Mesendoderm (in vitro differentiated cells): ENCODE measurements around the gene GMEB1.
"Not testable (repeated sequence)": the region's sequence is repeated elsewhere in the genome, so short reads cannot be mapped to it uniquely, and the experiment has no call there.

Experiments used
- DNase-seq: peaks from one replicate; pipeline ENCODE4 v3.0.0; 2013
- H2AK5ac ChIP-seq: 2 replicates; pipeline ENCODE4 v1.6.1; 2013; ENCODE audit warnings: low read length, inconsistent platforms
- H2BK120ac ChIP-seq: 2 replicates; pipeline ENCODE4 v1.6.1; 2013; ENCODE audit warnings: low read depth, mild to moderate bottlenecking, low read length, moderate library complexity, mixed read lengths
- H2BK15ac ChIP-seq: replicated peaks from 2 replicates; pipeline ENCODE4 v1.6.1; 2013; ENCODE audit warnings: low read depth, mild to moderate bottlenecking, moderate library complexity
- H2BK5ac ChIP-seq: 2 replicates; pipeline ENCODE4 v1.6.1; 2013; ENCODE audit warnings: low read length, inconsistent platforms
- H3K18ac ChIP-seq: 2 replicates; pipeline ENCODE4 v1.6.1; 2013; ENCODE audit warnings: mild to moderate bottlenecking, low read length, mixed read lengths
- H3K23ac ChIP-seq: one replicate; pipeline ENCODE4 v1.6.1; 2013; ENCODE audit warnings: low read length
- H3K27ac ChIP-seq: 2 replicates; pipeline ENCODE4 v1.5.1; 2013; ENCODE audit warnings: low read depth, mild to moderate bottlenecking, inconsistent platforms, low read length, moderate library complexity
- H3K27me3 ChIP-seq: 2 replicates; pipeline ENCODE4 v1.6.1; 2013; ENCODE audit warnings: low read length, control low read depth, mild to moderate bottlenecking, inconsistent platforms; ENCODE audit not compliant: insufficient read depth, poor library complexity
- H3K36me3 ChIP-seq: 2 replicates; pipeline ENCODE4 v1.6.1; 2013; ENCODE audit warnings: low read length, inconsistent platforms; ENCODE audit not compliant: control insufficient read depth, insufficient read depth
- H3K4ac ChIP-seq: one replicate; pipeline ENCODE4 v1.6.1; 2013; ENCODE audit warnings: low read depth, mild to moderate bottlenecking, low read length, moderate library complexity
- H3K4me1 ChIP-seq: 2 replicates; pipeline ENCODE4 v1.6.1; 2013; ENCODE audit warnings: low read depth, low read length, inconsistent platforms; ENCODE audit not compliant: control insufficient read depth
- H3K4me2 ChIP-seq: 2 replicates; pipeline ENCODE4 v1.6.1; 2013; ENCODE audit warnings: low read length
- H3K4me3 ChIP-seq: 2 replicates; pipeline ENCODE4 v1.5.1; 2013; ENCODE audit warnings: mild to moderate bottlenecking, low read length
- H3K56ac ChIP-seq: one replicate; pipeline ENCODE4 v1.6.1; 2013; ENCODE audit warnings: low read length
- H3K79me1 ChIP-seq: 2 replicates; pipeline ENCODE4 v1.6.1; 2013; ENCODE audit warnings: low read length, inconsistent platforms
- H3K79me2 ChIP-seq: 2 replicates; pipeline ENCODE4 v1.6.1; 2013; ENCODE audit warnings: mild to moderate bottlenecking, low read length; ENCODE audit not compliant: control insufficient read depth, insufficient read depth
- H3K9ac ChIP-seq: 2 replicates; pipeline ENCODE4 v1.6.1; 2013; ENCODE audit warnings: low read length, inconsistent platforms
- H4K5ac ChIP-seq: one replicate; pipeline ENCODE4 v1.6.1; 2013; ENCODE audit warnings: low read length
- H4K8ac ChIP-seq: one replicate; pipeline ENCODE4 v1.6.1; 2013; ENCODE audit warnings: low read depth, mild to moderate bottlenecking, control low read depth, low read length, moderate library complexity
- WGBS: extraction: QIAGEN DNeasy Blood & Tissue Kit; methylation state at CpG from one replicate; pipeline ENCODE4 v1.1.7; 2013; ENCODE audit warnings: low lambda C conversion rate, missing lambda C conversion rate; ENCODE audit not compliant: insufficient coverage; ENCODE audit errors: extremely low coverage; 5-methylcytosine and 5-hydroxymethylcytosine counted together

The GMEB1 gene

GRCh38 chr1:28648474-28649198, 19.9 kb upstream of the GMEB1 start, which contains the start of gene RNU11:
RNU11 (plus strand) TSS chr1:28648600.
- DNase-seq = peak; percentile 99
- H2BK5ac ChIP-seq = peak within 1 kb of the TSS; percentile 57

GRCh38 chr1:28653063-28653462, 15.5 kb upstream of the GMEB1 start:
- H3K4me1 ChIP-seq, H2AK5ac ChIP-seq, H3K27me3 ChIP-seq, DNase-seq, H3K23ac ChIP-seq, H3K4me2 ChIP-seq, H3K18ac ChIP-seq, H3K36me3 ChIP-seq, H3K56ac ChIP-seq, H3K79me2 ChIP-seq, H3K4me3 ChIP-seq, H3K4ac ChIP-seq, H2BK15ac ChIP-seq, H4K5ac ChIP-seq, H2BK5ac ChIP-seq, H3K79me1 ChIP-seq, H3K9ac ChIP-seq, H2BK120ac ChIP-seq, H4K8ac ChIP-seq, H3K27ac ChIP-seq: not testable (repeated sequence)
- no CpG with 5 or more reads among the region's 13 CpGs for WGBS

More at GRCh38 chr1:28648474-28649198, 19.9 kb upstream of the GMEB1 start, which contains the start of gene RNU11:
- Histone ChIP-seq H3K9ac (peak within 1 kb of the TSS; percentile 76), H3K4me3 (no peak within 1 kb of the TSS), H3K4me2 (peak within 1 kb of the TSS; percentile 78), H3K18ac (peak within 1 kb of the TSS; percentile 21), H4K5ac (no peak within 1 kb of the TSS), H3K4ac (peak within 1 kb of the TSS; percentile 76), H3K56ac (peak within 1 kb of the TSS; percentile 93), H3K27me3 (no peaks in the 10 kb centered on the region), H2BK15ac (no peak within 1 kb of the TSS), H3K79me1 (no peaks in the 10 kb centered on the region), H3K36me3 (no peaks in the 10 kb centered on the region), H4K8ac (no peak within 1 kb of the TSS), H3K23ac (no peak within 1 kb of the TSS), H3K79me2 (no peaks in the 10 kb centered on the region), H3K4me1 (no peaks in the 10 kb centered on the region), H2AK5ac (no peak within 1 kb of the TSS), H2BK120ac (no peak within 1 kb of the TSS), H3K27ac (peak within 1 kb of the TSS; percentile 44)
- no CpG with 5 or more reads among the region's 28 CpGs for WGBS

GRCh38 chr1:28653870-28654269, 14.7 kb upstream of the GMEB1 start:
- not testable (repeated sequence) for H3K4me3 ChIP-seq, H3K23ac ChIP-seq, H4K8ac ChIP-seq, H3K4me1 ChIP-seq, H2BK15ac ChIP-seq, H3K56ac ChIP-seq, H4K5ac ChIP-seq, H3K9ac ChIP-seq, H3K27ac ChIP-seq, H3K18ac ChIP-seq, H2BK120ac ChIP-seq, H3K27me3 ChIP-seq, H3K4me2 ChIP-seq, H3K79me2 ChIP-seq, H3K4ac ChIP-seq, H2BK5ac ChIP-seq, H3K79me1 ChIP-seq, H3K36me3 ChIP-seq, H2AK5ac ChIP-seq
- peak; percentile 68 for DNase-seq
- no CpG with 5 or more reads among the region's 3 CpGs for WGBS

- H3K36me3 ChIP-seq, H2AK5ac ChIP-seq, H3K4ac ChIP-seq, H3K9ac ChIP-seq, H3K18ac ChIP-seq, H3K56ac ChIP-seq, H3K27ac ChIP-seq, H2BK5ac ChIP-seq, H3K4me3 ChIP-seq, H3K4me1 ChIP-seq, H2BK15ac ChIP-seq, H4K5ac ChIP-seq, H4K8ac ChIP-seq, H2BK120ac ChIP-seq, H3K23ac ChIP-seq, H3K4me2 ChIP-seq, H3K27me3 ChIP-seq, H3K79me1 ChIP-seq, DNase-seq, H3K79me2 ChIP-seq: not testable (repeated sequence)
- no CpG with 5 or more reads among the region's 10 CpGs for WGBS
Measured at GRCh38 chr1:28655448-28656311, 12.9 kb upstream of the GMEB1 start.

- H3K4me3 ChIP-seq = no peak overlapping the region
- no peak overlapping the region for H2AK5ac ChIP-seq
- no peaks in the 10 kb centered on the region for H3K79me2 ChIP-seq
- H3K18ac ChIP-seq = no peak overlapping the region
- no peak overlapping the region for H2BK5ac ChIP-seq
- no peaks in the 10 kb centered on the region for H3K79me1 ChIP-seq
- no peaks in the 10 kb centered on the region for H3K27me3 ChIP-seq
- DNase-seq = no peak
- WGBS = no CpG with 5 or more reads among the region's 6 CpGs
- H3K4ac ChIP-seq = no peak overlapping the region
- no peaks in the 10 kb centered on the region for H3K36me3 ChIP-seq
- H2BK120ac ChIP-seq = no peak overlapping the region
- no peak overlapping the region for H3K27ac ChIP-seq
- no peak overlapping the region for H3K56ac ChIP-seq
- no peak overlapping the region for H2BK15ac ChIP-seq
- H3K9ac ChIP-seq = no peak overlapping the region
- no peak overlapping the region for H4K5ac ChIP-seq
- H3K4me2 ChIP-seq = no peak overlapping the region
- H3K23ac ChIP-seq = no peak overlapping the region
- H3K4me1 ChIP-seq = no peaks in the 10 kb centered on the region
- H4K8ac ChIP-seq = no peak overlapping the region
Measured at GRCh38 chr1:28656335-28656734, 12.2 kb upstream of the GMEB1 start.
